ENCODE results near the gene UBE2V1.

The UBE2V1 gene

GRCh38 chr20:50149481-50150254 is 36.7 kb upstream of the UBE2V1 start:
- TF ChIP-seq CTCF (IDR thresholded peaks at IDR 0.05; ENCODE audit: insufficient read depth, missing control alignments), result no peak
- DNase-seq (ENCODE audit: insufficient read length, low spot score), result no peak
- no peak for FAIRE-seq

GRCh38 chr20:50146732-50147662 is 34.0 kb upstream of the UBE2V1 start:
- FAIRE-seq (no peak), DNase-seq (ENCODE audit: insufficient read length, low spot score) (no peak)
- TF ChIP-seq CTCF (IDR thresholded peaks at IDR 0.05; ENCODE audit: insufficient read depth, missing control alignments), result no peak

GRCh38 chr20:50146214-50146613 is 33.3 kb upstream of the UBE2V1 start:
- no peak for FAIRE-seq
- DNase-seq (ENCODE audit: insufficient read length, low spot score), result no peak
- no peak for TF ChIP-seq CTCF (IDR thresholded peaks at IDR 0.05; ENCODE audit: insufficient read depth, missing control alignments)

GRCh38 chr20:50145566-50145965 is 32.6 kb upstream of the UBE2V1 start:
- no peak for TF ChIP-seq CTCF (IDR thresholded peaks at IDR 0.05; ENCODE audit: insufficient read depth, missing control alignments)
- DNase-seq (ENCODE audit: insufficient read length, low spot score) (no peak), FAIRE-seq (no peak)

GRCh38 chr20:50144362-50144761 is 31.4 kb upstream of the UBE2V1 start:
- TF ChIP-seq CTCF (IDR thresholded peaks at IDR 0.05; ENCODE audit: insufficient read depth, missing control alignments), result no peak
- FAIRE-seq, result no peak

GRCh38 chr20:50142812-50143211 is 29.9 kb upstream of the UBE2V1 start:
- DNase-seq (ENCODE audit: insufficient read length, low spot score), result no peak

More at GRCh38 chr20:50144362-50144761, 31.4 kb upstream of the UBE2V1 start:
- DNase-seq (ENCODE audit: insufficient read length, low spot score), result no peak

More at GRCh38 chr20:50142812-50143211, 29.9 kb upstream of the UBE2V1 start:
- FAIRE-seq, result no peak
- no peak for TF ChIP-seq CTCF (IDR thresholded peaks at IDR 0.05; ENCODE audit: insufficient read depth, missing control alignments)

Measured in D721Med (cell line).